ENCODE results near the gene ATP9A.

Gene ATP9A

DNA sequence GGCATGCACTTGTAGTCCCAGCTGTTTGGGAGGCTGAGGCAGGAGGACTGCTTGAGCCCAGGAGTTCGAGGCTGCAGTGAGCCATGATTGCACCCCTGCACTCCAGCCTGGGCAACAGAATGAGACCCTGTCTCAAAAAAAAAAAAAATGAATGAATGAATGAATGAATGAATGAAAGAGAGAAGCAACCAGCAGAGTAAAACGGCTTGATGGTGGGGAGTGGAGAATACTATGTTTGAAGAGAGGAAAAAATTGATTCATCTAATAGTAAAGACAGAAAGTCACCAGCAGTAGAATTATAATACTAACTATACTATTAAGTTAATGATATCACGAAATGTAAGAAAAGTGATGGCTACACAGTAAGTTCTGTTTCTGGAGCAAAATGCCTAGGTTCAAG, 80.6 kb downstream of the ATP9A start:
- TF ChIP-seq, protein P1, sequence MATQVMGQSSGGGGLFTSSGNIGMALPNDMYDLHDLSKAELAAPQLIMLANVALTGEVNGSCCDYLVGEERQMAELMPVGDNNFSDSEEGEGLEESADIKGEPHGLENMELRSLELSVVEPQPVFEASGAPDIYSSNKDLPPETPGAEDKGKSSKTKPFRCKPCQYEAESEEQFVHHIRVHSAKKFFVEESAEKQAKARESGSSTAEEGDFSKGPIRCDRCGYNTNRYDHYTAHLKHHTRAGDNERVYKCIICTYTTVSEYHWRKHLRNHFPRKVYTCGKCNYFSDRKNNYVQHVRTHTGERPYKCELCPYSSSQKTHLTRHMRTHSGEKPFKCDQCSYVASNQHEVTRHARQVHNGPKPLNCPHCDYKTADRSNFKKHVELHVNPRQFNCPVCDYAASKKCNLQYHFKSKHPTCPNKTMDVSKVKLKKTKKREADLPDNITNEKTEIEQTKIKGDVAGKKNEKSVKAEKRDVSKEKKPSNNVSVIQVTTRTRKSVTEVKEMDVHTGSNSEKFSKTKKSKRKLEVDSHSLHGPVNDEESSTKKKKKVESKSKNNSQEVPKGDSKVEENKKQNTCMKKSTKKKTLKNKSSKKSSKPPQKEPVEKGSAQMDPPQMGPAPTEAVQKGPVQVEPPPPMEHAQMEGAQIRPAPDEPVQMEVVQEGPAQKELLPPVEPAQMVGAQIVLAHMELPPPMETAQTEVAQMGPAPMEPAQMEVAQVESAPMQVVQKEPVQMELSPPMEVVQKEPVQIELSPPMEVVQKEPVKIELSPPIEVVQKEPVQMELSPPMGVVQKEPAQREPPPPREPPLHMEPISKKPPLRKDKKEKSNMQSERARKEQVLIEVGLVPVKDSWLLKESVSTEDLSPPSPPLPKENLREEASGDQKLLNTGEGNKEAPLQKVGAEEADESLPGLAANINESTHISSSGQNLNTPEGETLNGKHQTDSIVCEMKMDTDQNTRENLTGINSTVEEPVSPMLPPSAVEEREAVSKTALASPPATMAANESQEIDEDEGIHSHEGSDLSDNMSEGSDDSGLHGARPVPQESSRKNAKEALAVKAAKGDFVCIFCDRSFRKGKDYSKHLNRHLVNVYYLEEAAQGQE (IDR thresholded peaks at IDR 0.05; ENCODE audit: insufficient read depth in 1 of 2, low read depth in 2 of 2, low read length in 2 of 2), result no peak
- TF ChIP-seq SIN3A (IDR thresholded peaks at IDR 0.05; ENCODE audit: borderline replicate concordance, insufficient read depth, low read length) (no peak), FOXP2 (optimal IDR thresholded peaks at IDR 0.05; ENCODE audit: borderline replicate concordance, extremely low read depth, extremely low read length, insufficient read depth) (no peak), TAF1 (IDR thresholded peaks at IDR 0.05; ENCODE audit: borderline replicate concordance, insufficient read depth, low read length) (no peak), POLR2AphosphoS5 (IDR thresholded peaks at IDR 0.05; ENCODE audit: low read depth, low read length) (no peak)

DNA sequence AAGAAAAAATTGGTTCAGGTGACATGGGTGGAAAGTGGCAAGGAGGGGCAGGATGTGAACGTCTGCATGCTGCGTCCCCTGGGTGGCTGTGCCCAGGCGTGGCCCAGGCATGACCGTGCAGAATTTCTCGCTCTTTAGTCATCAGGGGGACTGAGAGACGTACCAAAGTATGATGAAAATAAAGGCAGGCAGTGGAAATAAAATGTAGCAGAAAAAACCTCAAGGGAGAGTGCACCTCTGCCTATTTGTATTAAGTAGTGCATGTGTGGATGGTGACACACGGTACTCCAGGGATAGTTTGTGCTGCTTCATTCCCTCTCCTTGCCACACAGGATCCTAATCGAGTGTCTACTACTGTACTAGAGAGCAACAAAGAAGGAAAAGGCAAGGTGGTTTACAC, 81.1 kb downstream of the ATP9A start:
- TF ChIP-seq SIN3A (IDR thresholded peaks at IDR 0.05; ENCODE audit: borderline replicate concordance, insufficient read depth, low read length) (no peak), POLR2AphosphoS5 (IDR thresholded peaks at IDR 0.05; ENCODE audit: low read depth, low read length) (no peak), TAF1 (IDR thresholded peaks at IDR 0.05; ENCODE audit: borderline replicate concordance, insufficient read depth, low read length) (no peak), FOXP2 (optimal IDR thresholded peaks at IDR 0.05; ENCODE audit: borderline replicate concordance, extremely low read depth, extremely low read length, insufficient read depth) (no peak)
- TF ChIP-seq, protein P1 (IDR thresholded peaks at IDR 0.05; ENCODE audit: insufficient read depth in 1 of 2, low read depth in 2 of 2, low read length in 2 of 2), result no peak

DNA sequence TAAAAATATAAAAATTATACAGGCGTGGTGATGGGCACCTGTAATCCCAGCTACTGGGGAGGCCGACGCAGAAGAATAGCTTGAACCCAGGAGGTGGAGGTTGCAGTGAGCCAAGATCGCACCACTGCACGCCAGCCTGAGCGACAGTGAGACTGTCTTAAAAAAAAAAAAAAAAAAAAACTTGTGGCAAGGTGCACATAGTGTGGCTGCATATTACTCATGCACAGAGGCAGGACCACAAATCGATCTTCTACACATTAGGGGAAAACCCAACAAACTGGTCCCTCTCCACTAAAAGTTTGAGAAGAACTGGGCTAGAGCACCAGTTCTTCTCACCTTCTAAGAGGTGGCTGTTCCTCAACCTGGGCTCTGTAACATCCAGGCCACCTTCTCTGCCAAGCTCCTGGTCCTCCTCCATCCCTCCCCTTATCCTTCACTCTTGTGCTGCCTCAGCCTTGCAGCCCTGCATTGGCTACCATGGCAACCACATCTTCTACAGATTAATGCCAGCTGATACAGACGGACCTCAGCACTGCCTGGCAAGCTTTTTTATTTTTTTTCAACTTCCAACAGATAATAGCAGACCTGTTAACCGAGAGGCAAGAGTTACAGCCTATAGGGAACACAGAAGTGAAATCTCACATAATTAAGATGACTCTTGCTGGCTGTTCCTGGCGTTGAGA, 88.0 kb downstream of the ATP9A start:
- no peak for TF ChIP-seq FOXP2 (optimal IDR thresholded peaks at IDR 0.05; ENCODE audit: borderline replicate concordance, extremely low read depth, extremely low read length, insufficient read depth)
- TF ChIP-seq, protein P1 (IDR thresholded peaks at IDR 0.05; ENCODE audit: insufficient read depth in 1 of 2, low read depth in 2 of 2, low read length in 2 of 2), result no peak
- no peak for TF ChIP-seq TAF1 (IDR thresholded peaks at IDR 0.05; ENCODE audit: borderline replicate concordance, insufficient read depth, low read length)
- no peak for TF ChIP-seq POLR2AphosphoS5 (IDR thresholded peaks at IDR 0.05; ENCODE audit: low read depth, low read length)
- no peak for TF ChIP-seq SIN3A (IDR thresholded peaks at IDR 0.05; ENCODE audit: borderline replicate concordance, insufficient read depth, low read length)

DNA sequence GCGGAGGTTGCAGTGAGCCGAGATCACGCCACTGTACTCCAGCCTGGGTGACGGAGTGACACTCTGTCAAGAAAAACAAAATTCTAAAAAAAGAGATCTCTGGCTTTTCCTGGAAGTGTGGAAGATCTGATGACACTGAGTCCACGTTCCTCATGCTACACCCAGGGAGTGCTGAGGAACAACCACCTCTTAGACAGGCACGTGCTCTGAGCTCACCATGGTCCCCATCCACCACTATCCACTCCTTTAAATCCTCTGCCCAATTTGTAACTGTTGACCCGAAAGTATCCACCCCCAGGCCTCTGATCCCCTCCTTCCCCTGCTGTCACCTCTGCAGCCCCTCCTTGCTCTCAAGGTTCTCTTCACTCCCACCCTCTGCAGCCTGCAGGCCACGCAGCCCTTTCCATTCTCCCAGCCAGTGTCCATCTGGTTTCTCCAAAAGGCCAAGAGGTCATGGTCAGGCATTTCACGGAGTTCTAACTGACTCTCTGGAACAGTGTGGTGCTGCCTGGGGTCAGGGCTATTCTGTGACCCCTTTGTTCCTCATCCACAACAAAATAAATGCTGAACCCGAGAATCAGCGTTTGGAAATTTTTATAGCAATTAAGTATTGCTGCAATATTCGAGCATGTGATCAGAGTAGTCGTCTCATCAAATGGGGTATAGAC, 88.8 kb downstream of the ATP9A start:
- no peak for TF ChIP-seq TAF1 (IDR thresholded peaks at IDR 0.05; ENCODE audit: borderline replicate concordance, insufficient read depth, low read length)
- TF ChIP-seq FOXP2 (optimal IDR thresholded peaks at IDR 0.05; ENCODE audit: borderline replicate concordance, extremely low read depth, extremely low read length, insufficient read depth), result no peak
- TF ChIP-seq, protein P1 (IDR thresholded peaks at IDR 0.05; ENCODE audit: insufficient read depth in 1 of 2, low read depth in 2 of 2, low read length in 2 of 2), result no peak
- no peak for TF ChIP-seq SIN3A (IDR thresholded peaks at IDR 0.05; ENCODE audit: borderline replicate concordance, insufficient read depth, low read length)
- TF ChIP-seq POLR2AphosphoS5 (IDR thresholded peaks at IDR 0.05; ENCODE audit: low read depth, low read length), result no peak

All from PFSK-1 (cell line).